ENCODE results near the gene SYT12. TPM values are rescaled to one million over a fixed set of nuclear protein-coding genes. Genes with fewer than 3 reads are reported as not detected.
"Not testable (repeated sequence)": the region's sequence is repeated elsewhere in the genome, so short reads cannot be mapped to it uniquely, and the experiment has no call there.

Gene SYT12
- polyA plus RNA-seq, 1 donor, result 0.18 TPM

- DNase-seq, result no peak
These were observed 26.2 kb upstream of the SYT12 start for GRCh38 chr11:66996609-66997273.

- DNase-seq, result no peak
These were observed 23.4 kb upstream of the SYT12 start for GRCh38 chr11:66999555-66999954.

- no peak for DNase-seq
These were observed 21.6 kb upstream of the SYT12 start for GRCh38 chr11:67001332-67001731.

GRCh38 chr11:67002297-67002913, 20.5 kb upstream of the SYT12 start:
- no peak for DNase-seq

- no peak for DNase-seq
These were observed 20.0 kb upstream of the SYT12 start for GRCh38 chr11:67002921-67003411.

GRCh38 chr11:67005200-67005599, 17.7 kb upstream of the SYT12 start:
- not testable (repeated sequence) for DNase-seq

- no peak for DNase-seq
These were observed 16.7 kb upstream of the SYT12 start for GRCh38 chr11:67006029-67006884.

GRCh38 chr11:67007126-67007525, 15.8 kb upstream of the SYT12 start:
- no peak for DNase-seq

GRCh38 chr11:67010296-67010905, 12.5 kb upstream of the SYT12 start:
- DNase-seq, result no peak

- no peak for DNase-seq
These were observed 9.4 kb upstream of the SYT12 start for GRCh38 chr11:67013511-67014045.

GRCh38 chr11:67014343-67014742, 8.6 kb upstream of the SYT12 start:
- DNase-seq, result no peak

- no peak for DNase-seq
These were observed 7.9 kb upstream of the SYT12 start for GRCh38 chr11:67015048-67015447.

GRCh38 chr11:67016550-67016949, 6.4 kb upstream of the SYT12 start:
- DNase-seq, result no peak

- no peak for DNase-seq
These were observed 2.0 kb upstream of the SYT12 start for GRCh38 chr11:67020949-67021348.

GRCh38 chr11:67022341-67022933, 497 bp upstream of the SYT12 start:
- no peak for DNase-seq

GRCh38 chr11:67023957-67024353, 1.0 kb downstream of the SYT12 start:
- no peak for DNase-seq

GRCh38 chr11:67024410-67024809, 1.5 kb downstream of the SYT12 start:
- DNase-seq, result no peak

- DNase-seq, result no peak
These were observed 2.0 kb downstream of the SYT12 start for GRCh38 chr11:67024966-67025365.

GRCh38 chr11:67025750-67026149, 2.8 kb downstream of the SYT12 start:
- DNase-seq, result no peak

- no peak for DNase-seq
These were observed 4.0 kb downstream of the SYT12 start for GRCh38 chr11:67026941-67027340.

GRCh38 chr11:67027483-67027930, 4.6 kb downstream of the SYT12 start:
- DNase-seq, result no peak

- no peak for DNase-seq
These were observed 5.1 kb downstream of the SYT12 start for GRCh38 chr11:67027943-67028542.
